AG09309 (cell line): ENCODE measurements around the gene RPL6.
"Not testable (repeated sequence)": the region's sequence is repeated elsewhere in the genome, so short reads cannot be mapped to it uniquely, and the experiment has no call there.

ENCODE experiments used
- DNase-seq: peaks from one replicate; pipeline ENCODE4 v3.0.0-alpha.2; 2010; ENCODE audit warnings: low read depth
- H3K4me3 ChIP-seq: 2 replicates; pipeline ENCODE4 v1.5.1; 2011; ENCODE audit warnings: mild to moderate bottlenecking, low read depth, low read length, moderate library complexity; ENCODE audit not compliant: control insufficient read depth
- CTCF ChIP-seq: IDR thresholded peaks from 2 replicates; pipeline ENCODE4 v1.5.1; 2011; ENCODE audit warnings: mild to moderate bottlenecking, low read depth, low read length, inconsistent platforms; ENCODE audit not compliant: insufficient read depth, control insufficient read depth; ENCODE audit errors: missing control alignments

The RPL6 gene

DNA sequence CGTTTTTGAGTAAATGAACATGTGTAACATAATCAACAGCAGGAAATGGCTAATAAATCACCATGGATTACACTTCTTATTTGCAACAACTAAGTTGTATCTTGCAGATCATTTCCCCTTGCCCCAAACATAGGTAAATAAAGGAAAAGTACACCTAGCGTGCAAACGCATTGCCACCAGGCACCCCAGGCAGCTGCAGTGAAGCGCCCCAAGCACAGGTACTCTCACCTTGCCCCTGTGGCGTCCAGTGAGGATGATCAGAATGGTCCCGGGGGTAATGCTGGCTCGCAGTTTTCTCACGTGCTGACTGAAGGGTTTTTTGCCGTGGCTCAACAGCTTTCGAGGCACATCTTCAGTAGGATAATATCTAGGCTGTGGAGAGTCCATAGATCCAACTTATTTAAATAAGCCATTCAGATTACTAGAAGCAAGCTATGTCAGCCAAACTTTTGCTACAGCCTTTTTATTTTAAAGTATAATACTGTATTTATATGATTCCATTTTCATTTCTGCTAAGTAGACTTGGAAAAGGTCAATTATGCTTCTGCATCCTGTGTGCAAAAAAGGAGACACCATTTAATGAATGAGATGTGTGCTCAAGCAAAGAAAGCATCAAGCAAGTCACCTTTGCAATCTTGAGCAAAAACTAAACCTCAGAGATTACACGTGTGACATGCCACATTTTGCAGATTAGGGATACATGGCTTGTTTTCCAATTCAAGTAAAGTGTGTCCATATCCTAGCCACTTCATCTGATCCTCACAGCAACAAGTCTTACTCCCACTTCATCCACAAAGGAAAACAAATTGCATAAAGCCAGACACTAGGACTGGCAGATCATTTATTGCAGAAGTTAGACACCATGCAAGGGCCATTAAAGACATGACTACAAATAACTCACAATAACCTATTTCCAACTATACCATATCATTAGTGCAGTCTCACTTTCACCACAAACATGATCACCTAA is 2.6 kb downstream of the RPL6 start:
- no peak for TF ChIP-seq CTCF
- no peak for DNase-seq
- H3K4me3 ChIP-seq, result no peak overlapping the region

DNA sequence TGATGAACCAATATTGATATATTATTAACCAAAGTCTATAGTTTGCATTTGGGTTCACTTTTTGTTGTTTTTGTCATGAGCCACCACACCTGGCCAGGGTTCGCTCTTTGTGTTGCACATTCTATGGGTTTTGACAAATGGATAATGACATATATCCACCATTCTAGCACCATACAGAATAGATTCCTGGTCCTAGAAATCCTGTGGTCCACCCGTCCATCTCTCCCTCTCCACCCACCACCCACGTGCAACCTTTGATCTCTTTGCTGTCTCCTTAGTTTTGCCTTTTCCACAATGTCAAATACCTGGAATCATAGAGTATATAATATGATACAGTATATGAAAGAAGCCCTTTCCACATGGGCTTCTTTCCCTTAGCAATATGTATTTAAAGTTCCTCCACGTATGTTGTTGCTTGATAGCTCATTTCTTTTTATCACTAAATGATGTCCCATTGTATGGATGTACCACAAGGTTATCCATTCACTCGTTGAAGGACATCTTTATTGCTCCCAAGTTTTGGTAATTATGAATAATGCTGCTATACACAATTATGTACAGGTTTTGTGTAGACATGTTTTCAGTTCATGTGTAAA is 7.4 kb downstream of the RPL6 start:
- no peak for DNase-seq
- no peak overlapping the region for H3K4me3 ChIP-seq
- TF ChIP-seq CTCF, result no peak

- no peak overlapping the region for H3K4me3 ChIP-seq
- no peak for TF ChIP-seq CTCF
- DNase-seq, result no peak
These were observed 8.4 kb downstream of the RPL6 start for GRCh38 chr12:112401054-112401453.

GRCh38 chr12:112393328-112393727 is 16.1 kb downstream of the RPL6 start:
- TF ChIP-seq CTCF, result no peak
- DNase-seq, result no peak
- no peak overlapping the region for H3K4me3 ChIP-seq

DNA sequence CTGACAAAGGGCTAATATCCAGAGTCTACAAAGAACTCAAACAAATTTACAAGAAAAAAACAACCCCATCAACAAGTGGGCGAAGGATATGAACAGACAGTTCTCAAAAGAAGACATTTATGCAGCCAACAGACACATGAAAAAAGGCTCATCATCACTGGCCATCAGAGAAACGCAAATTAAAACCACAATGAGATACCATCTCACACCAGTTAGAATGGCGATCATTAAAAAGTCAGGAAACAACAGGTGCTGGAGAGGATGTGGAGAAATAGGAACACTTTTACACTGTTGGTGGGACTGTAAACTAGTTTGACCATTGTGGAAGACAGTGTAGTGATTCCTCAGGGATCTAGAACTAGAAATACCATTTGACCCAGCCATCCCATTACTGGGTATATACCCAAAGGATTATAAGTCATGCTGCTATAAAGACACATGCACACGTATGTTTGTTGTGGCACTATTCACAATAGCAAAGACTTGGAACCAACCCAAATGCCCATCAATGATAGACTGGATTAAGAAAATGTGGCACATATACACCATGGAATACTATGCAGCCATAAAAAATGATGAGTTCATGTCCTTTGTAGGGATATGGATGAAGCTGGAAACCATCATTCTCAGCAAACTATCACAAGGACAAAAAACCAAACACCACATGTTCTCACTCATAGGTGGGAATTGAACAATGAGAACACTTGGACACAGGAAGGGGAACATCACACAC is 19.3 kb downstream of the RPL6 start:
- not testable (repeated sequence) for DNase-seq, H3K4me3 ChIP-seq

- H3K4me3 ChIP-seq, result no peak overlapping the region
- DNase-seq, result no peak
- TF ChIP-seq CTCF, result no peak
These were observed 20.2 kb downstream of the RPL6 start for GRCh38 chr12:112389228-112389627.

- H3K4me3 ChIP-seq, result no peak overlapping the region
- DNase-seq, result peak; percentile 61
- TF ChIP-seq CTCF, result no peak
These were observed 22.7 kb downstream of the RPL6 start for GRCh38 chr12:112386726-112387125.
